GM19099 (cell line): ENCODE results near the gene ST6GAL1.

Experiments used
- POLR2A ChIP-seq: IDR thresholded peaks from 3 replicates; pipeline ENCODE4 v1.6.1; 2011; ENCODE audit warnings: low read depth; ENCODE audit not compliant: insufficient read length; ENCODE audit errors: extremely low read depth

Gene ST6GAL1

GRCh38 chr3:187079090-187080022 lies 149.0 kb downstream of the ST6GAL1 start:
- no peak for TF ChIP-seq POLR2A

- TF ChIP-seq POLR2A, result no peak
These were observed 150.6 kb downstream of the ST6GAL1 start for GRCh38 chr3:187080799-187081450.

GRCh38 chr3:187082758-187083375 lies 152.5 kb downstream of the ST6GAL1 start:
- no peak for TF ChIP-seq POLR2A

GRCh38 chr3:187084126-187084525 lies 153.8 kb downstream of the ST6GAL1 start:
- TF ChIP-seq POLR2A, result no peak

GRCh38 chr3:187084580-187084979 lies 154.3 kb downstream of the ST6GAL1 start:
- no peak for TF ChIP-seq POLR2A

GRCh38 chr3:187085021-187085666 lies 154.8 kb downstream of the ST6GAL1 start:
- TF ChIP-seq POLR2A, result no peak

GRCh38 chr3:187085933-187086332 lies 155.6 kb downstream of the ST6GAL1 start:
- TF ChIP-seq POLR2A, result no peak

GRCh38 chr3:187086831-187087230 lies 156.5 kb downstream of the ST6GAL1 start:
- TF ChIP-seq POLR2A, result no peak

GRCh38 chr3:187088701-187089100 lies 158.4 kb downstream of the ST6GAL1 start:
- TF ChIP-seq POLR2A, result no peak

GRCh38 chr3:187093320-187093719 lies 163.0 kb downstream of the ST6GAL1 start:
- TF ChIP-seq POLR2A, result no peak

GRCh38 chr3:187098923-187099512 lies 168.7 kb downstream of the ST6GAL1 start:
- no peak for TF ChIP-seq POLR2A

- TF ChIP-seq POLR2A, result no peak
These were observed 171.1 kb downstream of the ST6GAL1 start for GRCh38 chr3:187101184-187102072.

GRCh38 chr3:187102073-187102634 lies 171.8 kb downstream of the ST6GAL1 start:
- no peak for TF ChIP-seq POLR2A
